ENCODE results near the gene HOXC10. TPM values are rescaled to one million over a fixed set of nuclear protein-coding genes. Genes with fewer than 3 reads are reported as not detected.

HOXC10 gene
- total and polyA plus RNA-seq, 2 of the 8 experiments (the other 6 are each of a cell fraction or from before 2014, with no cell fraction given) = not detected

DNA sequence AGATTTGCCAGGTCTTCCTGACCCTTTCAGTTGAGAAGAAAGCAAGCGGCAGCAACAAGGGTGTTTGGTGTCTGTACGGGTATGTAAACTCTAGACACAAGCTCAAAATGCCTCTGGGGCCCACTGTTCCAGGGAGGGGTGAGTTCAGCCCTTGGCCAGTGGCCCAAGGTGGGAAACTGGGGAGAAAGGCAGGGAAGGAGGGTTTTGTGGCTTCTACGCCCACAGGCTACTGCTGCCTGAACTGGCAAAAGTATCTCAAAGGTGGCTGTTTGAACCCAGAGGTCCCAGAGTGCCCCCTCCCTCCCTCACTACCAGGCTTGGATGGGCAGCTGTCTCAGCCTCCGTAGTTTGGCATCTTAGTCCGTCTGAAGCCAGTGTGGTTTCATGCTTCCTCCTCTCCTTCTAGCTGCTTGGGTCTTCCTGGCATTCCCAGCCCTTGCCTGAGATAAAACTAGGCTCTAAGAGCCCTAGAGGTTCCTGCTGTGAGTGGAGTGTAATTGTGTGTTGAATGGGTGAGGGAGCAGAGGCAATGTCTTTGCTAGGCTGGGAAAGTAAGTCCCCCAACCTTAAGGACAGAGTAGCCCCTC is 53.4 kb downstream of the HOXC10 start:
- Histone ChIP-seq H3K9me3 (ENCODE audit: insufficient read depth in 2 of 2, low read depth in 1 of 2, low read length in 1 of 2) (no peaks in the 10 kb centered on the region; a peak in 2 of 4 replicates), H2BK120ac (replicated peaks; ENCODE audit: low read depth, low read length) (no peak overlapping the region), H3K23me2 (ENCODE audit: low read depth, low read length) (no peaks in the 10 kb centered on the region), H3K23ac (ENCODE audit: insufficient read length) (no peak overlapping the region), H4K8ac (ENCODE audit: extremely low read depth, insufficient read depth, low read length) (no peak overlapping the region), H3K4me3 (ENCODE audit: extremely low read depth in 1 of 4, insufficient read depth in 2 of 4, low read depth in 3 of 4, low read length in 4 of 4) (no peak overlapping the region), H2BK20ac (ENCODE audit: low read length) (no peak overlapping the region), H4K5ac (ENCODE audit: insufficient read length, low read depth, low read length) (no peak overlapping the region), H3K36me3 (ENCODE audit: control insufficient read depth in 2 of 4, insufficient read depth in 4 of 4, low read length in 3 of 4) (peaks cover 0 to 5% (median 0%) of the 10 kb centered on the region in 4 experiments; a peak in 1 of 8 replicates), H4K91ac (replicated peaks; ENCODE audit: insufficient read length, low read length) (no peak overlapping the region), H3K4ac (replicated peaks; ENCODE audit: insufficient read length, low read depth, low read length) (no peak overlapping the region), H3K27ac (ENCODE audit: low read depth, low read length) (no peak overlapping the region), H2AK5ac (ENCODE audit: low read depth, low read length) (0 out of 2 replicates have a peak overlapping the region, but pooled peaks have one; percentile 24), H2BK15ac (ENCODE audit: low read length) (no peak overlapping the region), H2BK12ac (ENCODE audit: low read depth, low read length) (no peak overlapping the region), H3K79me1 (ENCODE audit: low read depth, low read length) (no peaks in the 10 kb centered on the region), H3K4me2 (ENCODE audit: insufficient read depth in 1 of 2, low read depth in 2 of 2, low read length in 2 of 2) (no peak overlapping the region), H3K18ac (ENCODE audit: extremely low read depth, low read length) (no peak overlapping the region), H2AFZ (ENCODE audit: low read length) (no peak overlapping the region), H3K14ac (ENCODE audit: insufficient read length) (no peak overlapping the region), H3K27me3 (replicated peaks in 1 of 4; ENCODE audit: control insufficient read depth in 3 of 4, extremely low read depth in 1 of 4, insufficient read depth in 3 of 4, low read length in 3 of 4) (peaks cover 96 to 100% (median 99%) of the 10 kb centered on the region in 4 experiments), H3K4me1 (replicated peaks in 1 of 4; ENCODE audit: control insufficient read depth in 3 of 4, insufficient read depth in 4 of 4, low read length in 3 of 4) (peaks cover 0 to under 1% (median 0%) of the 10 kb centered on the region in 4 experiments; a peak in 4 of 7 replicates), H3K79me2 (ENCODE audit: control insufficient read depth in 1 of 2, insufficient read depth in 2 of 2, low read length in 2 of 2) (no peaks in the 10 kb centered on the region), H4K20me1 (replicated peaks in 1 of 2; ENCODE audit: control insufficient read depth in 1 of 2, insufficient read depth in 2 of 2, low read length in 2 of 2) (peaks cover 9 to 20% of the 10 kb centered on the region in 2 experiments), H3K9ac (replicated peaks in 1 of 4; ENCODE audit: extremely low read depth in 1 of 4, low read depth in 3 of 4, low read length in 3 of 4) (no peak overlapping the region), H2BK5ac (ENCODE audit: low read depth, low read length) (no peak overlapping the region), H3K56ac (replicated peaks; ENCODE audit: insufficient read length, low read depth, low read length) (no peak overlapping the region)
- DNase-seq (ENCODE audit: low read depth in 1 of 2, low spot score in 2 of 2) (no peak), FAIRE-seq (no peak)
- WGBS, 2 experiments (ENCODE audit: extremely low coverage in 1 of 2, insufficient coverage in 1 of 2, insufficient read length in 1 of 2, insufficient replicate concordance in 2 of 2, low coverage in 1 of 2, low lambda C conversion rate in 2 of 2, missing lambda C conversion rate in 1 of 2) = 53% methylated on average over 5 of the region's 5 CpGs; no CpG with 5 or more reads in 1 of the 2 experiments
- ChIA-PET CTCF (ENCODE audit: partially characterized antibody) (interaction anchor here (0.6 to 20.0 kb wide), 14 partner anchors 13 to 277 kb away, joined by 3 to 339 read pairs (median 3); partner anchors contain the start of gene SMUG1), POLR2A (ENCODE audit: partially characterized antibody) (interaction anchor here (1.6 kb wide), 1 partner anchor 15 kb away, joined by 3 read pairs; no protein-coding TSS in a partner anchor)
- TF ChIP-seq SIN3A (conservative IDR thresholded peaks at IDR 0.05 in 1 of 2, IDR thresholded peaks at IDR 0.05 in 1 of 2; ENCODE audit: low read depth in 1 of 2, low read length in 2 of 2) (no peak), RNF2 (IDR thresholded peaks at IDR 0.05; ENCODE audit: borderline replicate concordance, low read depth, low read length, missing control alignments, poor library complexity, severe bottlenecking) (peak; percentile 71), EZH2 (IDR thresholded peaks at IDR 0.05; ENCODE audit: low read depth, low read length, severe bottlenecking) (peak; percentile 62), CBX5 (IDR thresholded peaks at IDR 0.05; ENCODE audit: low read depth, low read length) (no peak), CBX8 (IDR thresholded peaks at IDR 0.05; ENCODE audit: borderline replicate concordance, low read depth, low read length) (0 out of 2 replicates have a peak, but pooled peaks have one; percentile 31)
- TF ChIP-seq, protein P1, sequence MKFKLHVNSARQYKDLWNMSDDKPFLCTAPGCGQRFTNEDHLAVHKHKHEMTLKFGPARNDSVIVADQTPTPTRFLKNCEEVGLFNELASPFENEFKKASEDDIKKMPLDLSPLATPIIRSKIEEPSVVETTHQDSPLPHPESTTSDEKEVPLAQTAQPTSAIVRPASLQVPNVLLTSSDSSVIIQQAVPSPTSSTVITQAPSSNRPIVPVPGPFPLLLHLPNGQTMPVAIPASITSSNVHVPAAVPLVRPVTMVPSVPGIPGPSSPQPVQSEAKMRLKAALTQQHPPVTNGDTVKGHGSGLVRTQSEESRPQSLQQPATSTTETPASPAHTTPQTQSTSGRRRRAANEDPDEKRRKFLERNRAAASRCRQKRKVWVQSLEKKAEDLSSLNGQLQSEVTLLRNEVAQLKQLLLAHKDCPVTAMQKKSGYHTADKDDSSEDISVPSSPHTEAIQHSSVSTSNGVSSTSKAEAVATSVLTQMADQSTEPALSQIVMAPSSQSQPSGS (IDR thresholded peaks at IDR 0.05; ENCODE audit: low read length) = no peak
